HG03520 (cell line): ENCODE measurements around the gene PHEX.
A peak's percentile ranks its signal among the peaks of the same experiment; 100 is the strongest.

Experiments
- ATAC-seq: cut with Tn5 transposase; IDR thresholded peaks from one replicate; pipeline ENCODE4 v1.9.1; 2021; ENCODE audit warnings: mild to moderate bottlenecking, moderate library complexity; ENCODE audit not compliant: unreplicated experiment

The PHEX gene

DNA sequence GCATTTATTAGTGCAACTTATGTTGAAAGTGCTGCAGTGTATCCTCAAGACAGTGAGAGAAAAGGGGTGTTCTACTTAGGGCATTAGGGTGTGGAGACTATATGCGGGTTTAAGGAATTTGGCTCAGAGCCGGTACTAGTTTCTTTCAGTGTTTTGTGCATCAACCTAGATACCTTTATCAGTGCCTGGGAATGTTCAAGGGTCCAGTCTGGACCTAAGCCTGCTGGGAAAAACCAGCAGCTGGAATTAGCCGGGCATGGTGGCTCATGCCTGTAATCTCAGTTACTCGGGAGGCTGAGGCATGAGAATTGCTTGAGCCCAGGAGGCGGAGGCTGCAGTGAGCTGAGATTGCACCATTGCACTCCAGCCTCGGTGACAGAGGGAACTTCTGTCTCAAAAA, 7.4 kb downstream of the PHEX start:
- no peak for ATAC-seq

DNA sequence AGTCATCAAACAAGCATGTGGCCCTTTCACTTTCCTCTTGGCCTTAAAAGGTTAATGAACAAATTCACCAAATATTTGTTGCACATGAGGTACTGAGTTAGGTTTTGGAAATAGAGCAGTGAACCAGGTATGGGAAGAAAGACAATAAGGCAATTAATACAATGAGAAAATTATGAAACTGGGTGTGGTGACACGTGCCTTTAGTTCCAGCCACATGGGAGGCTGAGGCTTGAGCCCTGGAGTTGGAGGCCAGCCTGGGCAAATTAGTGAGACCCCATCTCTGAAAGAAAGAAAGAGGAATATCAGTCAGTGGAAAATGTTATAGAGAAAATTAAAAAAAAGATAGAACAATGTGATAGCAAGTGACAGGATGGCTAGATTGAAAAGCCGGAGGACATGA, 8.1 kb downstream of the PHEX start:
- ATAC-seq: no peak

DNA sequence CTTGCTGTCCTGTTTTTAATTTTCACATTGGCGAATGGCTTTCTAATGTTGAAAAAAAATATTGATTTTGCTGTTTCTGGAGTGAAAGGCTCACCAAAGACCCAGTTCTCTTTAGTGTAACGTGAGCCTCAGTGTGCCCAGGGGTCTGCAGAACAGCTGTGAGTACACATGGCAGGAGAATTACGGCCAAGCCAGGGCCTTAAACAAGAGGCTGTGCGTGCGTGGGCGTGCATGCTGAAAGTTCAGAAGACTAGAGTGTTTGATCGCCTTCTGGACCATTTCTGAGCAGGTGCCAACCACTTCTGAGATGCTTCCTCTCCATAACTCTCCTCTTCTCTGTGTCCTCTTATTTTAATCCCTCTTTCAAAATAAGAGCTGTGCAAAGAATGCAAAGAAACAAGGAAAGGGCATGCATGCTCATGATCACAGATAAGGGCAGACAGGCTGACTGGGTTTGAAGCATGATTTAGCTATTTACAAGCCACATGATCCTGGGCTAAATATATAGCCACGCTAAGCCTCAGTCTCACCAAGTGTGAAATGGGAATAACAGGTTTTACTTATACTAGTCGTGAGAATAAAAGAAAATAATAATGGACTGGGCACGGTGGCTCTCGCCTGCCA, 9.9 kb downstream of the PHEX start:
- ATAC-seq: no peak

DNA sequence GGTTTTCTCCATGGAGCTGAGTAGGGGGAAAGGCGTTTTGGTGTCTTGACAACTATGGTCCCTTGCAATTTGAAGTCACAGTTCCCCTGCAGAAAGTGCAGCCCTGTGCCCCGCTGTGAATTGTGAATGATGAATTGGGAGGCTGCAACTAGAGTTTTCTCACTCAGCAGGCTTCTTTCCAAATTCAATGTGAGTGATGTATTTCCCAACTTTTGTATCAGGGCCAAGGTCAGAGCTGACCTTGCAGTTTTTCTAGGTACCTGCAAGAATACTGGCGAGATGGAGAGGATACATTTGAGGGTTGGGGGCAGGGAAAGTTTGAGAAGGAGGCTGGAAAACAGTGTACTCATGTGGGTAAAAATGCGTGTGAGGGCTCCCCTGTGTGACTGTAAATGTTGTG, 11.7 kb downstream of the PHEX start:
- no peak for ATAC-seq

DNA sequence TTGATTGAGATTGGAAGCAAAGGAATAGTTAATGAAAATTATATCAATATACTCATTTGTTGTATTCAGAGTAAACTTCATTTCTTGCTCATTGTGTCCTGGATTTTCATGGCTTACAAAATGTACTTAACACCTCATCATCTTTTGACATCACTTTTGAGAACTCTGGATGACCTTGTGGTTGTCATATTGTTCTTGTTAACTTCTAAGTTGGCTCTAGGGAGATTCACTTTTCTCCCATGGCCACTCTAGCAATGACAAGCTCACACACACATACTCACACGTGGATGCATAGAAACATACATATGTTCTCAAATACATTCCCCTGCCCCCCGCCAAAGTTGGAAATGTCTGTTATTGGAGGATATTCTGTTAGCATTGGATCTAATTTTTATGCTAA, 15.3 kb downstream of the PHEX start:
- no peak for ATAC-seq

DNA sequence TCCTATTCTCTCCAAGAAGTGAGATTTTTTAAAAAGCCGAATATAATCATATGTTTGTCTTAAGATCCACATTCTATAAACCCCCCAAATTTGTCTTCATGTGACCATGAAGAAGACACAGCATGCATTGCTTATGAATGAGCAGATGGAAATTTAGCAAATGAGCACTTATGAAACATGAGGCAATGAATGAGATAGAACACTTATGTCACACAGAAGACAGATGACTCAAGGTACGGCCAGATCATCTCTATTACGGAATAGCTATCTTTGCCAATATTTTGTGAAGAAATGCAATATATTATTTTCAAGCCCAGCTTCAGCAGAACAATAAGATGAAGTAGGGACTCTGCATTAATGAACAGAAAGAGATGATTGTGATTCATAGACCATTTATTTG, 21.4 kb downstream of the PHEX start:
- no peak for ATAC-seq

DNA sequence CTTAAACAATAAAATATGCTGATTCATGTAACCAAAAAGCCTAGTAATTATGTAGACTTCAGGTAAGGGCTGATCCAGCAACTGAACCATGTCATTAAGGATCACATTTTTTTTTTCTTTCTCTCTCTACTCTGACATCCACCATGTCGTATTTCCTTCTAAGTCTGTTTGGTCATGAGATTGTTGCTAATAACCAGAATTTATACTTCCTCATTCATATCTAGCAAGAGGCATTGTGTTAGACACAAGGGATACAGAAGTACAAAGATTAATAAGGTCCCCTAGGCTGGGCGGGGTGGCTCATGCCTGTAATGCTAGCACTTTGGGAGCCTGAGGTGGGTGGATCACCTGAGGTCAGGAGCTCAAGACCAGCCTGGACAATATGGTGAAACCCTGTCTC, 24.1 kb downstream of the PHEX start:
- ATAC-seq: peak; percentile 34

DNA sequence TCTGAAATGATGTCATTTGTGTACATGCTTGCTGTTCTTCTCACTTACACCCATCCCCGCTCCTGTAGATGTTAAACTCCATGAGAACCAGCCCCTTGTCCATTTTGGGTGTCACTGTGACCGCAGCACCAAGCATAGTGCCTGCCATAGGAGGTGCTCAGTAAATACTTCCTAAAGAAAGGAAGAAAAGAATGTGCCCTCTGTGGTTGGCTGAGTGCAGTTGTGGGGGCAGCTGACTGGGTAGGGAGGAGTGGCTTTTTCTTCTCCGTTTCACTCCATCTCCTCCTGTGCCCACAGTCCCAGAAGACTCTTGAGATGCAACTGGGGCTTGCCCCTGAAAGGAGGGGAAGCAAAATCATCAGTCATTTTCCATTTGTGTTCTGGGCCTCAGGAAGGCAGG, 25.5 kb downstream of the PHEX start:
- ATAC-seq: no peak

DNA sequence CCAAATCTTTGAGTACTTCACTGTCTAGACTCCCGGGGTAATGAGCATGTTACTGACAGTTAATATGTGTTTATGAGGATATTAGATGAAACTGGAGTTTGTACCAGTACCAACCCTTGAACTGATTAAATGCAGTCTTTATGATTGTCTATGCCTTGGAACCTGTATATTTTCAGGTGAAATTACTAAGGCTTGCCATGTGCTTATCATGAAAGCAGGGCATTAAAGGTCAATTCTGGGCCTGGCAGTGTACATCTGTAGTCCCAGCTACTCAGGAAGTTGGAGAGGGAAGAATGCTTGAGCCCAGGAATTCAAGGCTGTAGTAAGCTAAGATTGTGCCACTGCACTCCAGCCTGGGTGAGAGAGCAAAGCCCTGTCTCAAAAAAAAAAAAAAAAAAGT, 27.6 kb downstream of the PHEX start:
- ATAC-seq: no peak

DNA sequence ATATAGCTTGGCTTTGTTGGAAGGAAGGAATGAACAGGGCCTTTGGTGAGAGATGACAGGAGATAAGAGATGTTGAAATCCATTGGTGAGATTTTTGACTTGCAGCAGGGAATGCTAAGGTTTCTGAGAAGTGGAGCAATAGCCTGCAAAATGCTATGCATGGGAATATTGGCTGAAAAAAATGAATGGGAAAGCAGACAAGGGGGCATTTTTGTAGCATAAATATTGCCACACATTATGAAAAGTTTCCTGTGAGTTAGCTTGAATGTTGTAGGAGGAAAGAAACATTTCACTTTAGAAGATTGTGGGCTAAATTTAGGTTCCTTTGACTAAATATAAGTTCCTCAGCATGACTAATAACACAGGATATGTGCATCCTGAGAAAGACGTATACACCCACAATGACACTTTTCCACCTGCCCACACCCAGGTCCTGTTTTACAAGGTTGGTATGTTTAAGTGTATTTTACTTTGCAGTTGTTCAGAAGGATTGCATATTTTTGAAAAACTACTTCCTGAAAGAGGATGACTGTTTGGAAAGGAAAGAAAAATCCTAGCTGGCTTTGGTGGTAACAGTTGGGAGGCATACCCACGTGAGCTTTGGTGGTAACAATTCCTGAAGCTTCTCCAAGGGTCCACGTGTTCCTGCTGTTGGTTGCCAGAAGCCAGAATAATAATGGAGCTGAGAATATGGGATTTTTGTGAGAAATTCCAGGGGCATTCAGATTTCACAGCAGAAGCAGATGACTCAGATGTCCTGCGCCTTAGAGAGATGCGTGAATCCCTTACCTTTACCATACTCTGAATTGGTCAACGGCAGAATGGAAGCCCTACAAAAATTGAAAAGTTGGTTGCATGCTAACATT, 28.5 kb downstream of the PHEX start:
- ATAC-seq: peak; percentile 50

DNA sequence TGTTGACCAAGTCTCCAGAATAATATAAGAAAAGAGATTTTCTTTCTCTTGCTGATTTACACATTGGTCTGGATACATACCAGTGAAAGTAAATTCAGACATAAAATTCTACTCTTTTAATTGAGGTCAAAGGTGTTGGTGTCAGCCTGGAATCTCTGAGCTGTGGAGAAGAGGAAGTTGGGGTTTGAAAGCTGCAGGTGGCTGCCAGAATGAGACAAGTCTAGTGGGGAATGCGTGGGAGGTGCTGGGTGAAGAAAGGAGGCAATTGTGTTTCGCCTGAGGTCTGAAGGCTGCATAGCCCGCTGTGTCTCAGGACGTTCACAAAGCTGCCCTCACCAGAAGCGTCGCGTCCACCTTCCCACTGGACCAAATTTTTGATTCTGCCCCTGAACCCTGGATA, 31.2 kb downstream of the PHEX start:
- peak; percentile 84 for ATAC-seq

DNA sequence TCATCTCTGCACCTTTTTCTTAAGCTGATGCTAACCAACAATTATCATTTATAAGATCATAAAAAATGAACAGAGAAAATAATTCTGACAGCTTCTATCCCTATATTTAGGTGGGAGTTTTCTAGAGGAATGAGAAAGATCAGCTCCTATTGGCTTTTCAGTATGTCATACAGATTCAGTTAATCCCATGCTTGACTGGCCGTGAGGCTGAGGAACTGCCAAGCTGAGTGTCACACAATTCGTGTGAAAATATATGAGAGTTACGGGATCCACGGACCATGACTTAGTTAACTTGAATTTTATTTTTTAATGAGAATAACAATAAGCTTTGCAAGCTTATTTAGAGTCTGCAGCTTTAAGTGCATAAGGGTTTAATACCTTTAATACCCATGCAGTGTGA, 37.5 kb downstream of the PHEX start:
- ATAC-seq: no peak

DNA sequence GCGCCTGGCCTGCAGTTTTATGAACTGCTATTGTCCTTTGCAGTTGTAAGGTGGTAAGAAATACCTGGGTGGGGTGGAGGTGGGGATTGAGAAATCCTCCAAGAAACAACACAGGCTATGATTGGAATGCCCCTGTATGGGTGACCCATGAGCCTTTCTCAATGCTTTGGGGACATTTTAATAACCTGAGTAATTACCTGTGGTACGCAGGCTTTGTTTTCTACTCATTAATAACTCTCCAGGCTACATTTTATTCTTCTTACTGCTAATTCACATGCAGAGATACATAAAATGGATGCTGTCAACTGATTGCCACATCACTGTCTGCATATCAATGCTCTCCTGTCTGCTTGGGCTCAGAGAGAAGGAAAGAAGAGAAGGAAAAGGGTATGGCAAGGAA, 41.8 kb downstream of the PHEX start:
- ATAC-seq: no peak

DNA sequence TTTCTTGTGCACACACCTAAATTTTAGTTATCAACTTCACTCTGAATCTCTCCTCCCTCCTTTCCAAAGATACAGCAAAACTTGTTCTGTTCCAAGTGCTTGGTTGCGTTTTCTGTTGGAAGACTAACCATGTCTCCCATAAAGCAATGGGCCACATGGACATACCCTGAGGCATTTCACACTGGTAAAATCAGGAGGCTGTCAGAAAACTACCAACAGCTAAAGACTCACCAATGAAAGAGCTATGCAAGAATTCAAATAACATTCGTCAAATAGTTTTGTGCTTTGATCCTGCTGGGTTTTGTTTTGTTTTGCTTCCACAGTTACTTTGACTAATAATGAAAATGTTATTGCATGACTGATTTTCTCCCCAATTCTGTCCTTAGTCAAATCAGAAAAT, 46.0 kb downstream of the PHEX start:
- no peak for ATAC-seq

DNA sequence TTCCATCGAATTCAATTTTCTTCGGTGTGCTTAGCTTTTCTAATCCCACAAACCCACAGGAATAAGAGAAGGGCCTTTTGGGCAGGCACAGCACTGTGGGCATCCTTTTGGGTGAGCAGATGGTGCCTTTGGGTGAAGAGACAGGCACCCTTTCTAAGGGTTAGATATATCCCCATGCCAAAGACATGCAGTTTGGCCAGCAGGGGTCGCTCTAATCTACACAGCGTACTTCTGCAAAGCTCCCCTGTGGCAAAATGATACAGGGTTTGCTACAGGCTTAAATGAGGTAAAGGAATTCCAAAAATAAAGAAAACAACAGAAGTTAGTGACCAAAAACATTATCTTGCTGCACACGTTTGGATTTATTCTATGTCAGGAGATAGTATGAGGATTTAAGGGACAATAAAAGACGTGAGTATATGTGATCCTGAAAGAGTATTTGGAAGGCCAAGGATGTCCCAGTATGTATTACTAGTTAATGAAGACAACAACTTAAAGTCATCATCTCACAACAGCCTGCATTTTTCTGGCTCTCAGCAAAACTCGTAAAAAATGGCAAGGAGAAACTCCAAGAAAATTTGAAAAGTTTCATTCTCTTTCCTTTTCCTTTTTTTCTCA, 49.5 kb downstream of the PHEX start:
- peak; percentile 90 for ATAC-seq

DNA sequence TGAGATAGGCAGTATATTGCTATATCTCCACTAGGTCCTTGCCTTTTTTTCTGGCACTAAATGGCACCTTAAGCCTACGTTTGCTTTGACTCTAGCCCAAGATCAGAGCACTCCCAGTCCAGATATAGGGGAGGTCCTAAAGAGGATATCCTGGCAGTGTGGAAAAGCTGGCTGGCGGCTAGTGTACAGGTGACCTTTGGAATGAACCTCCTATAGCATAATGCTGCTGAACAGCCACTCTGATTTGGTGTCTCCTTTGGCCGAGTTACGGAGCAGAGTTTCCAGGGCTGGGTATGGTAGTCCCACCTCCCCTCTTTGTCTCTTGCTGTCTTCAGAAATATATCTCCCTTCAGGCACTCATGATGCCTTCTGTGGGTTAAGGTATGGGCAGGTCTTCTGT, 53.9 kb downstream of the PHEX start:
- no peak for ATAC-seq

DNA sequence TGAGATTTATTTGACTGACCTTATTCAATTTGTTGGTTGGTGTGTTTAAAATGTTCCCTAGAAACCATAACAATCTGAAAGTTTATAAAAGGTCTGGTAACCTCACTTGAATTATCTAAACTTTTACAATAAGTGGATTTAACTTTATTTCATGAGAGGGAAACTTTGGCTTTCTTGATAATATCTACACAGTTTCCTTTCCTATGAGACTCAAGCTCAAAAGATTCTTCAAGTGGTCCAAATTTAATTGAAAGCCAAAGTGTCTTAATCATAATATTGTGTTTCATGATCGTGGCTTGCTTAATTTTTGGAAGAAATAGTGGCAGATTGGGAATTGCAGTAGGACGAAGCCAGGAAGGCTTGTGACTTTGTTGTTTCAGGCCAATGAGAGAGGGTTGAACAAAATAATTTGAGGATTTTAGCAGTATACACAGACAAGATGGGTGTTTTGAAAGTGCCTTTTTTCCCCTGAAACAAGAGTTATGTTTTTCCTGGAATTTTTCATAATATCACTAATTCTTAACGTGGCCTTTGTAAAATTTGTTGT, 55.0 kb downstream of the PHEX start:
- no peak for ATAC-seq

DNA sequence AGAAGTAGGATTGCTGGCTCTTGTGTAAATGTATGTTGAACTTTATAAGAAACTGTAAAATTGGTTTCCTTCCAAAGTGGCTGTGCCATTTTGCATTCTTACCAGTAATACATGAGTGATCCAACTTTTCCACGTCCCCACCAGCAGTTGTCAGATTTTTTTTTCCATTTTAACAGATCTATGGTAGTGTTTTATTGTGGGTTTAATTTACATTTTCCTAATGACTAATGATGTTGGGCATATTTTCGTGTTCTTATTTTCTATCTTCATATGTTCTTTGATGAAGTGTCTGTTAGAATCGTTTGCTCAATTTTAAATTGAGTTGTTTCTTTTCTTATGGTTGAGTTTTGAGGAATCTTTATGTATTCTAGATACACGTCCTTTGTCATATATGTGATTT, 56.2 kb downstream of the PHEX start:
- ATAC-seq: no peak

DNA sequence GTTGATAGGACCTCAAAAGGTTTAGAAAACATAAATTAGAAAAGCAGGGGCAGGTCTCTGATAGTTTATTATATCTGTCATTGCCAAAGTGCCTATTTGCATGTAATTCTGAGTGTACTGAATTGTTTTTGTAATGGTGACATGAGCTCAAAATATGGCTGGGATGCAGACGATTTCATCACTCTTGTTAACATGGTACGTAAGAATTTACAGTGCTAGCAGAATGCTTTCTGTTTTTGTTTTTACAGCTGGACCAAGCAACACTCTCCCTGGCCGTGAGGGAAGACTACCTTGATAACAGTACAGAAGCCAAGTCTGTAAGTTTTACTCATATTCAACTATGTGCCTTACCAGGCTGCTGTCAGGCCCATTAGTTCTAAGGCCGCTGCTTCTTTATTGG, 58.1 kb downstream of the PHEX start:
- no peak for ATAC-seq

DNA sequence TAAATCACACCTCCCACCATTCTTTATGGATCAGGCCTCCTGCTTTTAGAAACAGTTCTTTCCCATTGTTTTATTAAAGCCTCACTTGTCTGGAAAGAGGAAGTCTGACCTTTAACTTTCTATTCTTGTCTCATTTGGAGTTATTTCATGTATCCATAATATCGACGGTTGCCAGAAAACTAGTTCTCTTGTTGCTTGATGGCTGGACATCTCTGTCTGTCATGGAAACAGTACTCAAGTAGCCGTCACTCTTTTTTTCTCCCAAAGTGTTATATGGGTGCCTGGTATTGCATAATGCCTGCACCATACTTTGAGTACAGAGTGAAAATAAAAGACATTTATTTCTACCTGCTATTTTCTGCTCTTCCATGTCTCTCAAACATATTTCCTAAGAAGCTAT, 61.4 kb downstream of the PHEX start:
- no peak for ATAC-seq

DNA sequence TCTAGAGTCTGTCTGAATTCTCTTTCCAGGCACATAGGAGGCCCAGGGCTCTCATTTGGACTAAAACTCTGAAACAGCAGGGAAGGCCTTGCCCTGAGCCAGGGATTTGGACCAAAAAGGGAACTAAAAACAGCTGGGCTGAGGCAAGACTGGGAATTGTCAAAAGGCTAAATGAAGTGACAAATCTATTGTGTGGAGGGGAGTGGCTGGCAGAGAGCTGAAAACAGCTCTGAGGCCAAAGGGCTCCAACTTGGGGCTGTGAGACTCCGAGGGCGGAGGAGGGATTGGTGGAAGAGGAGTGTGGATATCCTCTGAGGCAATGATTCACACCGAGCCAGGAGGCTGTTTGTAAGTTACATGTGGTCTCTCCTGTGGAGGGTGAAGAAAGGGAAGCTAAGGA, 63.2 kb downstream of the PHEX start:
- ATAC-seq: no peak

DNA sequence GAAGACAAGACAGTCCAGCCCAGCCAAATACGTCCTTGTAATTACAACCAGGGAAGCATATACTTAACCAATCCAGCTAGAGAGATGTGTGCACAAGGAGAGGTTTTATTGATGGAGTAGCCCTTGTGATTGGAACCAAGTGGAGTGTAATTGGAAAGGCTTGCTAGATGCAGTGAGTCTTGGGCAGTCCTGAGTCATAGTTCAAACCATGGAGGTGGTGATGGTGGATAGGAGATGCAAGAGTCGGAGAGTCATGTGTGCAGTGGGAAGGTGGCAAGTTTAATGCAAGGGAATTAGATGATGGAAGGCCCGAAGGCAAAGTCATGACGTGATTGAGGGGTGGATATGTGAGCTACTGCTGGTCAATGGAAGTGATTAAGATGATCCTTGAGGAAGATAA, 63.7 kb downstream of the PHEX start:
- no peak for ATAC-seq
